ENCODE data around the gene CYBRD1. TPM values are rescaled to one million over a fixed set of nuclear protein-coding genes. Genes with fewer than 3 reads are reported as not detected.

CYBRD1 gene
- total RNA-seq, 4 donors from 2014 or later, result 72.6 to 951 (median 674) TPM

- Histone ChIP-seq H3K27ac (no peak overlapping the region), H3K36me3 (peaks cover 0 to 40% (median 0%) of the 10 kb centered on the region in 3 donors), H3K4me3 (no peak overlapping the region), H3K4me1 (no peaks in the 10 kb centered on the region), H3K9me3 (no peaks in the 10 kb centered on the region), H3K27me3 (no peaks in the 10 kb centered on the region)
- TF ChIP-seq POLR2A (IDR thresholded peaks at IDR 0.05), result no peak
- TF ChIP-seq CTCF (IDR thresholded peaks at IDR 0.05), result no peak
- no peak for DNase-seq
These were observed 32.8 kb downstream of the CYBRD1 start for GRCh38 chr2:171554991-171555615.

GRCh38 chr2:171557363-171557762 is 35.1 kb downstream of the CYBRD1 start:
- Histone ChIP-seq H3K27ac (no peak overlapping the region), H3K4me1 (no peaks in the 10 kb centered on the region), H3K27me3 (no peaks in the 10 kb centered on the region), H3K36me3 (peaks cover 0 to 33% (median 0%) of the 10 kb centered on the region in 3 donors), H3K9me3 (no peaks in the 10 kb centered on the region), H3K4me3 (no peak overlapping the region)
- no peak for DNase-seq
- TF ChIP-seq CTCF (IDR thresholded peaks at IDR 0.05) (no peak), POLR2A (IDR thresholded peaks at IDR 0.05) (no peak)

- TF ChIP-seq POLR2A (IDR thresholded peaks at IDR 0.05) (no peak), CTCF (IDR thresholded peaks at IDR 0.05) (no peak)
These were observed 41.0 kb downstream of the CYBRD1 start for GRCh38 chr2:171563301-171563700.

GRCh38 chr2:171564463-171564862 is 42.2 kb downstream of the CYBRD1 start:
- Histone ChIP-seq H3K4me1 (no peaks in the 10 kb centered on the region), H3K9me3 (no peaks in the 10 kb centered on the region), H3K27ac (no peak overlapping the region), H3K4me3 (no peak overlapping the region), H3K27me3 (no peaks in the 10 kb centered on the region), H3K36me3 (no peaks in the 10 kb centered on the region)
- no peak for DNase-seq
- TF ChIP-seq CTCF (IDR thresholded peaks at IDR 0.05), result no peak
- no peak for TF ChIP-seq POLR2A (IDR thresholded peaks at IDR 0.05)

More at GRCh38 chr2:171563301-171563700, 41.0 kb downstream of the CYBRD1 start:
- no peak overlapping the region for H3K4me3 ChIP-seq
- no peaks in the 10 kb centered on the region for H3K36me3 ChIP-seq
- no peaks in the 10 kb centered on the region for H3K27me3 ChIP-seq
- DNase-seq, result no peak
- H3K27ac ChIP-seq, result no peak overlapping the region
- H3K4me1 ChIP-seq, result no peaks in the 10 kb centered on the region
- H3K9me3 ChIP-seq, result no peaks in the 10 kb centered on the region

GRCh38 chr2:171566057-171566456 is 43.8 kb downstream of the CYBRD1 start:
- Histone ChIP-seq H3K27ac (no peak overlapping the region), H3K4me3 (no peak overlapping the region), H3K27me3 (no peaks in the 10 kb centered on the region), H3K36me3 (no peaks in the 10 kb centered on the region), H3K9me3 (no peaks in the 10 kb centered on the region), H3K4me1 (no peaks in the 10 kb centered on the region)
- TF ChIP-seq CTCF (IDR thresholded peaks at IDR 0.05) (no peak), POLR2A (IDR thresholded peaks at IDR 0.05) (no peak)
- DNase-seq, result no peak

GRCh38 chr2:171566753-171567152 is 44.5 kb downstream of the CYBRD1 start:
- no peaks in the 10 kb centered on the region for H3K9me3 ChIP-seq
- no peaks in the 10 kb centered on the region for H3K4me1 ChIP-seq
- TF ChIP-seq POLR2A (IDR thresholded peaks at IDR 0.05) (no peak), CTCF (IDR thresholded peaks at IDR 0.05) (no peak)
- H3K4me3 ChIP-seq, result no peak overlapping the region
- no peak for DNase-seq
- no peak overlapping the region for H3K27ac ChIP-seq
- H3K36me3 ChIP-seq, result no peaks in the 10 kb centered on the region
- H3K27me3 ChIP-seq, result no peaks in the 10 kb centered on the region
